ENCODE results near the gene TRAF3IP3.

Gene TRAF3IP3

GRCh38 chr1:209817691-209818090 is 61.8 kb downstream of the TRAF3IP3 start:
- Mint-ChIP-seq H3K27ac (no peak overlapping the region), H3K4me3 (no peak overlapping the region), H3K36me3 (ENCODE audit: insufficient read depth) (no peaks in the 10 kb centered on the region), H3K4me1 (ENCODE audit: low read depth in 2 of 2) (no peaks in the 10 kb centered on the region), H3K27me3 (peaks cover 30 to 60% of the 10 kb centered on the region in 2 donors), H3K9me3 (no peaks in the 10 kb centered on the region)
- no peak for DNase-seq
- ATAC-seq (replicated peaks): no peak

GRCh38 chr1:209819058-209819457 is 63.2 kb downstream of the TRAF3IP3 start:
- DNase-seq (no peak), ATAC-seq (replicated peaks) (no peak)
- Mint-ChIP-seq H3K4me1 (ENCODE audit: low read depth in 2 of 2) (peaks cover 3 to 8% of the 10 kb centered on the region in 2 donors), H3K9me3 (no peaks in the 10 kb centered on the region), H3K36me3 (ENCODE audit: insufficient read depth) (no peaks in the 10 kb centered on the region), H3K27ac (no peak overlapping the region), H3K4me3 (no peak overlapping the region), H3K27me3 (peaks cover 34 to 66% of the 10 kb centered on the region in 2 donors)

GRCh38 chr1:209820986-209821385 is 65.1 kb downstream of the TRAF3IP3 start:
- ATAC-seq (replicated peaks): no peak
- peaks cover 3 to 8% of the 10 kb centered on the region in 2 donors for H3K4me1 Mint-ChIP-seq (ENCODE audit: low read depth in 2 of 2)
- no peaks in the 10 kb centered on the region for H3K9me3 Mint-ChIP-seq

GRCh38 chr1:209822706-209823105 is 66.9 kb downstream of the TRAF3IP3 start:
- Mint-ChIP-seq H3K27me3 (peaks cover 34 to 55% of the 10 kb centered on the region in 2 donors), H3K36me3 (ENCODE audit: insufficient read depth) (peaks cover under 1% of the 10 kb centered on the region), H3K4me1 (ENCODE audit: low read depth in 2 of 2) (peaks cover 11 to 12% of the 10 kb centered on the region in 2 donors), H3K4me3 (no peak overlapping the region), H3K9me3 (no peaks in the 10 kb centered on the region), H3K27ac (no peak overlapping the region)
- DNase-seq (no peak), ATAC-seq (replicated peaks) (no peak)

More at GRCh38 chr1:209820986-209821385, 65.1 kb downstream of the TRAF3IP3 start:
- Mint-ChIP-seq H3K4me3 (no peak overlapping the region), H3K36me3 (ENCODE audit: insufficient read depth) (no peaks in the 10 kb centered on the region), H3K27me3 (peaks cover 34 to 66% of the 10 kb centered on the region in 2 donors), H3K27ac (no peak overlapping the region)
- DNase-seq: no peak

GRCh38 chr1:209823143-209824041 is 67.5 kb downstream of the TRAF3IP3 start:
- H3K36me3 Mint-ChIP-seq (ENCODE audit: insufficient read depth): peaks cover 7% of the 10 kb centered on the region
- H3K9me3 Mint-ChIP-seq: no peaks in the 10 kb centered on the region
- no peak overlapping the region for H3K27ac Mint-ChIP-seq
- peaks cover 13 to 15% of the 10 kb centered on the region in 2 donors for H3K4me1 Mint-ChIP-seq (ENCODE audit: low read depth in 2 of 2)
- peaks cover 33 to 49% of the 10 kb centered on the region in 2 donors for H3K27me3 Mint-ChIP-seq
- no peak overlapping the region for H3K4me3 Mint-ChIP-seq
- DNase-seq (peak in 2 of 3 experiments; percentile 17 to 23), ATAC-seq (replicated peaks) (peak; percentile 25)

DNA sequence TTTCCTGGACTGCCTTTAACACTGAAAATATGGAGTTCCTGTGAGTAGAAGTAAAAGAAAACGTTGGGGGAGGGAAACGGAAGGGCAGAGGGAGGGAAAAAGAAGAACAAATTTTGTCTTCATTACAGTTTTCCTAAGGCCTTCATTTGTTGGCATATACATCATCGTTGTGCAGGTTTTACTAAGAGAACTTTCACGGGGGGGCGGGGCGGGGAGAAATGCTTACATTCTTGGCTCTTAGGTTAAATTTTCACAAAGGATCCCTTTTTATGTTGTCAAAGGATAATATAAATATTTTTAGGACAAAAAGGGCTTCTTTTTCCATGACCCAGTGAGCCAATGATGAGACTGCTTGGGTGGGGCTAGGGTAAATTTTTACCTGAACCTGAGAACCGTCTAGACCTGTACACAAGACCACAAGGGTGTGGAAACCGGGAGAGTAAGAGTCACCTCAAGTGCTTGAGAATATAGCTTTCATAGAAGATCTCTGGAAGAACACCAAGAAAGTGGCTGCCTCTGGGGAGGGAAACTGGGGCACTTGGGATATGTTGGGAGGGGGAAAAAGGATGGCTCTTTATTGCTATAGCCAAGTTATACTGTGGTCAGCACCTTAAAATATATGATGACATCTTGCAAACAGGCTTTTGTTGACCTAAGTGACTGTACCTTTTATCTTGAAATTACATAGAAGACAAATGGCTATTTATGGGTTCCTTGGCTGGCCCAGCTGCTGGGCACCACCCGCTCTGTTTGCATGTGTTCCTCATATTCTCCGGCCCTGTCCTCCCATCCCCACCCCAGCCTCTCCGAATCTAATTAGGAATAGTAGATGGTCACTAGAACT is 70.0 kb downstream of the TRAF3IP3 start:
- H3K36me3 Mint-ChIP-seq (ENCODE audit: insufficient read depth): peaks cover 9% of the 10 kb centered on the region
- no peaks in the 10 kb centered on the region for H3K9me3 Mint-ChIP-seq
- peaks cover 23 to 28% of the 10 kb centered on the region in 2 donors for H3K4me1 Mint-ChIP-seq (ENCODE audit: low read depth in 2 of 2)
- H3K27me3 Mint-ChIP-seq: peaks cover 21 to 25% of the 10 kb centered on the region in 2 donors
- H3K4me3 Mint-ChIP-seq: no peak overlapping the region
- DNase-seq (no peak), ATAC-seq (replicated peaks) (no peak)
- no peak overlapping the region for H3K27ac Mint-ChIP-seq

DNA sequence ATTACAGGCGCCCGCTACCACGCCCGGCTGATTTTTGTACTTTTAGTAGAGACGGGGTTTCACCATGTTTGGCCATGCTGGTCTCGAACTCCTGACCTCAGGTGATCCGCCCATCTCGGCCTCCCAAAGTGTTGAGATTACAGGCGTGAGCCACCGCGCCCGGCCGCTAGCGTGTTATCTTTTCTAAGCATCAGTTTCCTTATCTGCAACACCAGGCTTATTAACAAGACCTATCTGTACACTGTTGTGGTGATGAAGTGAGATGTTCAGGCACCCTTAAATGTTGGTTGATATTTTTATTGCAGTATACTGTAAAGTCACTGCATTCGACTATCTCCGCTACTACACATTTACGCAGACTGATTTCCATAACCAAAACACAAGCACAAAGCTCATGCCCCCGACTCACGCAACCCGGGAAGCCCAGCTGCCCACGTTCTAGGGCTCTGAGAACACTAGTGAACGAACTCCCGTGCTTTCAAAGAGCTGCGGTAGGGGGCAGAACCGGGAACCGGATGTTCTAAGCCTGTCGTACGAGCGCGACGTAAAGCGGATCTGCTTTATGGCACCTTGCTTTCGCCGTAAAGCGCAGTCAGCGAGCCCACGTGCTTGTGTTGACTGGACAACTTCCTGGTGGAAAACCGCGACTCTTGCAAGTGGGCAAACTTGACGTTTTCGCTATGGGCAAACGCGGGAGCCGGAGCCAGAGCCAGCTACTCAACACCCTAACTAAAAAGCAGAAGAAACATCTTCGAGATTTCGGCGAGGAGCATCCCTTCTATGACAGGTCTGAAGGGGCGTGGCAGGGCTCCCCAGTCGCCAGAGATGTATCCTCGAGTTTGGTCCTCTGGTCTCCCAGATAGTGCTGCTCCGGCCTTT is 71.8 kb downstream of the TRAF3IP3 start, which contains the start of gene UTP25:
UTP25 (plus strand) TSS at position 589 of the 879 bp plus-strand sequence; CDS start at position 681, 92 bp downstream.
- Mint-ChIP-seq H3K27ac (peak within 1 kb of the TSS; percentile 90 to 93), H3K4me1 (ENCODE audit: low read depth in 2 of 2) (peaks cover 23 to 35% of the 10 kb centered on the region in 2 donors), H3K27me3 (peaks cover 5 to 7% of the 10 kb centered on the region in 2 donors), H3K36me3 (ENCODE audit: insufficient read depth) (peaks cover 24% of the 10 kb centered on the region), H3K4me3 (peak within 1 kb of the TSS; percentile 74 to 87), H3K9me3 (no peaks in the 10 kb centered on the region)
- ATAC-seq (replicated peaks) (peak; percentile 86), DNase-seq (peak; percentile 92 to 98 (median 92))

- no peak for ATAC-seq (replicated peaks)
- peak overlapping the region; percentile 74 to 87 for H3K4me3 Mint-ChIP-seq
- peaks cover 45% of the 10 kb centered on the region for H3K36me3 Mint-ChIP-seq (ENCODE audit: insufficient read depth)
- H3K27ac Mint-ChIP-seq: peak overlapping the region in 1 of 2 donors; percentile 39
- H3K27me3 Mint-ChIP-seq: no peaks in the 10 kb centered on the region
- H3K9me3 Mint-ChIP-seq: no peaks in the 10 kb centered on the region
- peaks cover 14 to 40% of the 10 kb centered on the region in 2 donors for H3K4me1 Mint-ChIP-seq (ENCODE audit: low read depth in 2 of 2)
- no peak for DNase-seq
These were observed 73.9 kb downstream of the TRAF3IP3 start for GRCh38 chr1:209829716-209830115.

DNA sequence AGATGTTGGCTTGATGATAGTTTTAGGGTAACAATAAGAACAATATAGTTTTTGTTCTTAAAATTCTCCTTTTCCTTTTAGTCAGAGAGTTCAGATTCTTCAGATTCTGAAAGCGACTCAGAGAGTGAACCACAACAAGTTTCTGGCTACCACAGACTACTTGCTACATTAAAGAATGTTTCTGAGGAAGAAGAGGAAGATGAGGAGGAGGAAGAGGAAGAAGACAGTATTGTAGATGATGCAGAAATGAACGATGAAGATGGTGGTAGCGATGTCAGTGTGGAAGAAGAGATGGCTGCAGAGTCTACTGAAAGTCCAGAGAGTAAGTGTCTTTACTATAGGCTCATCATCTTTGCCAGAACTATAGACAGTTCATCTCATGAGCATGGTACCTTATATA is 74.9 kb downstream of the TRAF3IP3 start:
- H3K9me3 Mint-ChIP-seq: no peaks in the 10 kb centered on the region
- no peaks in the 10 kb centered on the region for H3K27me3 Mint-ChIP-seq
- H3K4me1 Mint-ChIP-seq (ENCODE audit: low read depth in 2 of 2): peaks cover 16 to 40% of the 10 kb centered on the region in 2 donors
- peak overlapping the region in 1 of 2 donors; percentile 39 for H3K27ac Mint-ChIP-seq
- ATAC-seq (replicated peaks): no peak
- no peak for DNase-seq
- H3K36me3 Mint-ChIP-seq (ENCODE audit: insufficient read depth): peaks cover 54% of the 10 kb centered on the region
- H3K4me3 Mint-ChIP-seq: no peak overlapping the region

DNA sequence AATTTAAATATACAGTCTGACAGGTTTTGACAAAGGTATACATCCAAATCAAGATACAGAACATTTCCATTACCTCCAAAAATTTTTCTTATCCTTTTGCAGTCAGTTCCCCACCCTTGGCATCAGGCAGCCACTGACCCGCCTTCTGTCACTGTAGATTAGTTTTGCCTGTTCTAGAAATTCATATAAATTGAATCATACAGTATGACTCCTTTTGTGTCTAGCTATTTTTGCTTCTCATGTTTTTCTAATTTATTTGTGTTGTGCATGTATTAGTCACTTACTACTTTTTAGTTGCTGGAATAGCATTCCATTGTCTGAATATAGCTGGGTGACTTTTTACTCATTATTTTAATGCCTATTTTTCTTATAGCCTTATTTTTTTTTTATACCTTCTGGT is 75.8 kb downstream of the TRAF3IP3 start:
- Mint-ChIP-seq H3K9me3 (no peaks in the 10 kb centered on the region), H3K4me3 (no peak overlapping the region), H3K27ac (no peak overlapping the region), H3K4me1 (ENCODE audit: low read depth in 2 of 2) (peaks cover 16 to 40% of the 10 kb centered on the region in 2 donors), H3K36me3 (ENCODE audit: insufficient read depth) (peaks cover 62% of the 10 kb centered on the region), H3K27me3 (no peaks in the 10 kb centered on the region)
- ATAC-seq (replicated peaks) (no peak), DNase-seq (no peak)

Measured in effector memory CD8-positive, alpha-beta T cell (primary cell).